GM12878 (cell line): ENCODE measurements around the gene SAMD1. TPM values are rescaled to one million over a fixed set of nuclear protein-coding genes. Genes with fewer than 3 reads are reported as not detected.

Experiments used
- DPF2 ChIP-seq: fragments of 450-650 bp; IDR thresholded peaks from 2 replicates; pipeline ENCODE4 v1.6.1; 2017; ENCODE audit warnings: mild to moderate bottlenecking
- GATAD2B ChIP-seq: fragments of 450-650 bp; conservative IDR thresholded peaks from 2 replicates; pipeline ENCODE4 v1.6.1; 2017; ENCODE audit warnings: low read depth, mild to moderate bottlenecking, moderate library complexity
- NFYA ChIP-seq: IDR thresholded peaks from 2 replicates; pipeline ENCODE4 v1.6.1; 2011; ENCODE audit warnings: low read depth, mild to moderate bottlenecking, low read length, improper control_type of control experiment, borderline replicate concordance
- WRNIP1 ChIP-seq: IDR thresholded peaks from 2 replicates; pipeline ENCODE4 v1.6.1; 2011; ENCODE audit warnings: low read depth, low read length, improper control_type of control experiment, borderline replicate concordance
- ZSCAN29 ChIP-seq: fragments of 450-650 bp; IDR thresholded peaks from 2 replicates; pipeline ENCODE4 v1.6.1; 2017; ENCODE audit warnings: mild to moderate bottlenecking, moderate library complexity
- polyA plus RNA-seq, 11 experiments: library from polyadenylated mRNA; depleted of rRNA in 4 of 11; unstranded in 6 of 11; stranded (reverse) in 5 of 11; fragments of >200 nt; fragmentation: Nextera tagmentation in 4 of 11; fragmentation: Illumina TruSeq in 1 of 11; extraction: Ambion mirVana in 4 of 11; extraction: Trizol in 1 of 11; gene quantifications; 1 replicate in 1 of 11; 2 replicates in 10 of 11; pipeline versions ENCODE4 v1.2.1 to v1.2.3, GENCODE V29; 2011 to 2016; ENCODE audit warnings: inconsistent platforms in 2 of 11, missing spikeins in 2 of 11, low read depth in 1 of 11
- total RNA-seq, 4 experiments: library from RNA; depleted of rRNA in 3 of 4; stranded (reverse); fragments of >200 nt in 3 of 4; fragmentation: Illumina TruSeq in 1 of 4; extraction: Trizol in 1 of 4; gene quantifications; 2 replicates each; pipeline versions ENCODE4 v1.2.1 to v1.2.3, GENCODE V29; 2013 to 2021
- TF ChIP-seq, protein P1 (sequence below): fragments of 450-650 bp; conservative IDR thresholded peaks from 2 replicates; pipeline ENCODE4 v1.6.1; 2017; ENCODE audit warnings: mild to moderate bottlenecking, moderate library complexity
- TF ChIP-seq, protein P2 (sequence below): IDR thresholded peaks from 2 replicates; pipeline ENCODE4 v1.6.1; 2012; ENCODE audit warnings: low read depth, low read length, improper control_type of control experiment
- TF ChIP-seq, protein P3 (sequence below), 3 experiments: IDR thresholded peaks in 2 of 3; conservative IDR thresholded peaks in 1 of 3; 2 replicates each; pipeline ENCODE4 v1.5.1; 2011; ENCODE audit warnings: low read depth in 3 of 3, low read length in 3 of 3, mild to moderate bottlenecking in 3 of 3, control low read depth in 2 of 3, moderate library complexity in 2 of 3, inconsistent platforms in 1 of 3, mixed read lengths in 1 of 3; ENCODE audit not compliant: control insufficient read depth in 2 of 3, insufficient read depth in 1 of 3; ENCODE audit errors: extremely low read depth in 1 of 3

SAMD1 gene
- total and polyA plus RNA-seq, 10 of the 15 experiments (the other 5 are each of a cell fraction or from before 2014, with no cell fraction given), result 3.0 to 71.7 (median 19.3) TPM

DNA sequence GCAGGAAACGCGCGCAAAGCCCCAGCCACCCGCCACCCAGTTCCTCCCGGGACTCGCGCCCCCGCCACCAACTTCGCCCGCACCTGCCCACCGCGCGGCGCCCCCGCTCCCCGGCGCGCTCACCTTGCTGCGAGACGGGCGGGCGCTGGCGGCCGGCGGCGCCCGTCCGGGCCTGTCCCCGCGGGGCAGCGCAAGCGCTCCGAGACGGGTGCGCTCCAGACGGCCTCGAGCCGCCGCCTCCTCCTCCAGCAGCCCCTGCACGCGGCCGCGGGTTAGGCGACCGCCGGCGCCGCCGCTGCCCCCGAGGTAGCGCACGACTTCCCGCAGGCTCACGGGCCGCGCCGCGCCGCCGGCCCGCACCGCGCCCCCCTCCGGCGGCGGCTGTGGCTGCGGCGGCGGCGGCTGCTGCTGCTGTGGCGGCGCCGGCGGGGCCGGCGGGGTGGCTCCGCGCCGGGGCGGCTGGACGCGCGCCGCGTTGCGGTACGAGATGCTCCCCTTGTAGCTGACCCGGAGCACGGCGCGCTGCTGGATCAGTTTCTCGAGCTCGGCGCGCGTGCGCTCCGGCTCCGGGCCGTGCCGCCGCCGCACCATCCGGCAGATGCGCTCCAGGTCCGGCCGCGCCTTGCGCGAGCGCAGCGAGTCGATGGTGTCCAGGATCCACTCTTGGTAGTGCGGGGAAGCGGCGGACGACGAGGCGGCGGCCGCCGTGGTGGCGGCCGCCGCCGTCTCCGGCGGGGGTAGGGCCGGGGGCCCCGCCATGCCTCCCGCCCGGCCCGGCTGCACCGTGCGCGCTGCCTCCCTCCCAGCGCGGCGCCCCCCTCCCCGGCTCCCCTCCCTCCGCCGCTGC lies 666 bp downstream of the SAMD1 start (continued):
- TF ChIP-seq, protein P1, sequence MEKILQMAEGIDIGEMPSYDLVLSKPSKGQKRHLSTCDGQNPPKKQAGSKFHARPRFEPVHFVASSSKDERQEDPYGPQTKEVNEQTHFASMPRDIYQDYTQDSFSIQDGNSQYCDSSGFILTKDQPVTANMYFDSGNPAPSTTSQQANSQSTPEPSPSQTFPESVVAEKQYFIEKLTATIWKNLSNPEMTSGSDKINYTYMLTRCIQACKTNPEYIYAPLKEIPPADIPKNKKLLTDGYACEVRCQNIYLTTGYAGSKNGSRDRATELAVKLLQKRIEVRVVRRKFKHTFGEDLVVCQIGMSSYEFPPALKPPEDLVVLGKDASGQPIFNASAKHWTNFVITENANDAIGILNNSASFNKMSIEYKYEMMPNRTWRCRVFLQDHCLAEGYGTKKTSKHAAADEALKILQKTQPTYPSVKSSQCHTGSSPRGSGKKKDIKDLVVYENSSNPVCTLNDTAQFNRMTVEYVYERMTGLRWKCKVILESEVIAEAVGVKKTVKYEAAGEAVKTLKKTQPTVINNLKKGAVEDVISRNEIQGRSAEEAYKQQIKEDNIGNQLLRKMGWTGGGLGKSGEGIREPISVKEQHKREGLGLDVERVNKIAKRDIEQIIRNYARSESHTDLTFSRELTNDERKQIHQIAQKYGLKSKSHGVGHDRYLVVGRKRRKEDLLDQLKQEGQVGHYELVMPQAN, result peak; percentile 31; the same call in 1 of the 2 replicates
- TF ChIP-seq ZSCAN29 (0 out of 2 replicates have a peak, but pooled peaks have one; percentile 37), DPF2 (peak; percentile 45), NFYA (no peak), WRNIP1 (no peak), GATAD2B (peak; percentile 53)
- TF ChIP-seq, protein P2, sequence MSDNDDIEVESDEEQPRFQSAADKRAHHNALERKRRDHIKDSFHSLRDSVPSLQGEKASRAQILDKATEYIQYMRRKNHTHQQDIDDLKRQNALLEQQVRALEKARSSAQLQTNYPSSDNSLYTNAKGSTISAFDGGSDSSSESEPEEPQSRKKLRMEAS, result no peak
- TF ChIP-seq, protein P3, sequence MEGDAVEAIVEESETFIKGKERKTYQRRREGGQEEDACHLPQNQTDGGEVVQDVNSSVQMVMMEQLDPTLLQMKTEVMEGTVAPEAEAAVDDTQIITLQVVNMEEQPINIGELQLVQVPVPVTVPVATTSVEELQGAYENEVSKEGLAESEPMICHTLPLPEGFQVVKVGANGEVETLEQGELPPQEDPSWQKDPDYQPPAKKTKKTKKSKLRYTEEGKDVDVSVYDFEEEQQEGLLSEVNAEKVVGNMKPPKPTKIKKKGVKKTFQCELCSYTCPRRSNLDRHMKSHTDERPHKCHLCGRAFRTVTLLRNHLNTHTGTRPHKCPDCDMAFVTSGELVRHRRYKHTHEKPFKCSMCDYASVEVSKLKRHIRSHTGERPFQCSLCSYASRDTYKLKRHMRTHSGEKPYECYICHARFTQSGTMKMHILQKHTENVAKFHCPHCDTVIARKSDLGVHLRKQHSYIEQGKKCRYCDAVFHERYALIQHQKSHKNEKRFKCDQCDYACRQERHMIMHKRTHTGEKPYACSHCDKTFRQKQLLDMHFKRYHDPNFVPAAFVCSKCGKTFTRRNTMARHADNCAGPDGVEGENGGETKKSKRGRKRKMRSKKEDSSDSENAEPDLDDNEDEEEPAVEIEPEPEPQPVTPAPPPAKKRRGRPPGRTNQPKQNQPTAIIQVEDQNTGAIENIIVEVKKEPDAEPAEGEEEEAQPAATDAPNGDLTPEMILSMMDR (IDR thresholded peaks at IDR 0.05 in 2 of 3, conservative IDR thresholded peaks at IDR 0.05 in 1 of 3; ENCODE audit: control insufficient read depth in 2 of 3, extremely low read depth in 1 of 3, insufficient read depth in 1 of 3, low read depth in 3 of 3, low read length in 3 of 3), result no peak; a peak in 2 of 6 replicates
- TF ChIP-seq, all 136 proteins: peak for 13
